GM12874 (cell line): ENCODE measurements around the gene ISOC2.

Experiments used
- CTCF ChIP-seq: IDR thresholded peaks from 2 replicates; pipeline ENCODE4 v1.5.1; 2011; ENCODE audit warnings: low read depth, mild to moderate bottlenecking, control low read depth, low read length, moderate library complexity; ENCODE audit not compliant: insufficient read depth

Gene ISOC2

GRCh38 chr19:55434356-55434919 is 27.0 kb downstream of the ISOC2 start:
- TF ChIP-seq CTCF = no peak

GRCh38 chr19:55433292-55433691 is 28.1 kb downstream of the ISOC2 start:
- no peak for TF ChIP-seq CTCF

GRCh38 chr19:55432241-55432959 is 29.0 kb downstream of the ISOC2 start:
- TF ChIP-seq CTCF = no peak

- no peak for TF ChIP-seq CTCF
These were observed 30.3 kb downstream of the ISOC2 start for GRCh38 chr19:55431183-55431582.

- no peak for TF ChIP-seq CTCF
These were observed 35.4 kb downstream of the ISOC2 start for GRCh38 chr19:55426042-55426441.

GRCh38 chr19:55424518-55424917 is 36.9 kb downstream of the ISOC2 start:
- TF ChIP-seq CTCF = no peak

GRCh38 chr19:55423225-55424005 is 38.0 kb downstream of the ISOC2 start:
- no peak for TF ChIP-seq CTCF
